HepG2 (cell line): Measurements from ENCODE around the gene RPL37. TPM values are rescaled to one million over a fixed set of nuclear protein-coding genes. Genes with fewer than 3 reads are reported as not detected.
A peak's percentile ranks its signal among the peaks of the same experiment; 100 is the strongest.

ENCODE experiments used
- ATAC-seq: fragments of 200-7000 bp; cut with Tn5 transposase; 3 replicates; pipeline ENCODE4 v1.9.1; 2020; ENCODE audit warnings: mild to moderate bottlenecking, moderate library complexity
- BruUV-seq: library from RNA; stranded (reverse); fragments of 400-500 nt; replicated peaks from 2 replicates; lab custom pipeline; 2021; lab: Mats Ljungman, UMichigan
- CTCF ChIA-PET: fragments of 300-600 bp; formaldehyde crosslinking; extraction: SDS; loops from one replicate; lab custom pipeline; 2021; ENCODE audit warnings: low total read pairs, inconsistent platforms, low intra/inter-chr PET ratio; lab: Yijun Ruan, JAX
- POLR2A ChIA-PET: fragments of 350-600 bp; sonication (Branson Sonifier 250); formaldehyde crosslinking; loops from one replicate; lab custom pipeline; 2020; ENCODE audit warnings: antibody characterized with exemption, inconsistent platforms; lab: Yijun Ruan, JAX
- DNase-seq: peaks from one replicate; pipeline ENCODE4 v3.0.0-alpha.2; 2015; ENCODE audit warnings: low spot score
- FAIRE-seq: peaks from 3 replicates; lab custom pipeline; 2011; peaks lifted over from hg19 to GRCh38; lab: Jason Lieb, UNC
- H2AFZ ChIP-seq: one replicate; pipeline ENCODE4 v1.6.1; 2011; ENCODE audit warnings: low read length, inconsistent platforms
- H3K27ac ChIP-seq: fragments of 300-600 bp; 3 replicates; pipeline ENCODE4 v1.8.0; 2011; ENCODE audit warnings: mixed run types, mild to moderate bottlenecking, mixed read lengths, low read length, inconsistent platforms; ENCODE audit not compliant: insufficient read depth; ENCODE audit errors: extremely low read length
- H3K27me3 ChIP-seq, 2 experiments: fragments of 200-600 bp in 1 of 2; 2 replicates in 1 of 2; 3 replicates in 1 of 2; pipeline versions ENCODE4 v1.6.0 to v1.8.0; 2011; ENCODE audit warnings: low read length in 2 of 2, mild to moderate bottlenecking in 2 of 2, moderate library complexity in 2 of 2, inconsistent platforms in 1 of 2; ENCODE audit not compliant: insufficient read depth in 2 of 2, control insufficient read depth in 1 of 2
- H3K36me3 ChIP-seq, 2 experiments: fragments of 200-600 bp in 1 of 2; replicated peaks in 1 of 2; 2 replicates in 1 of 2; 3 replicates in 1 of 2; pipeline versions ENCODE4 v1.5.1 to v1.8.0; 2011; ENCODE audit warnings: low read length in 2 of 2, inconsistent platforms in 1 of 2; ENCODE audit not compliant: insufficient read depth in 2 of 2, control insufficient read depth in 1 of 2
- H3K4me1 ChIP-seq: 2 replicates; pipeline ENCODE4 v1.5.1; 2012; ENCODE audit warnings: low read length, inconsistent platforms; ENCODE audit not compliant: insufficient read depth
- H3K4me2 ChIP-seq: 2 replicates; pipeline ENCODE4 v1.6.0; 2011; ENCODE audit warnings: low read depth, low read length, inconsistent platforms
- H3K4me3 ChIP-seq, 3 experiments: fragments of 200-600 bp in 1 of 3; sonication (generic), shearing (Covaris generic) in 1 of 3; replicated peaks in 1 of 3; 2 replicates each; pipeline ENCODE4 v1.5.1; 2011 to 2016; ENCODE audit warnings: low read length in 3 of 3, inconsistent platforms in 2 of 3, low read depth in 2 of 3, mild to moderate bottlenecking in 2 of 3, control low read depth in 1 of 3, mixed read lengths in 1 of 3; ENCODE audit not compliant: insufficient read depth in 1 of 3
- H3K79me2 ChIP-seq: one replicate; pipeline ENCODE4 v1.6.1; 2011; ENCODE audit warnings: low read length, inconsistent platforms; ENCODE audit not compliant: insufficient read depth
- H3K9ac ChIP-seq: 2 replicates; pipeline ENCODE4 v1.6.0; 2011; ENCODE audit warnings: mild to moderate bottlenecking, low read depth, low read length, inconsistent platforms; ENCODE audit not compliant: insufficient read depth
- H3K9me3 ChIP-seq: 2 replicates; pipeline ENCODE4 v1.5.1; 2012; ENCODE audit warnings: mild to moderate bottlenecking, low read length
- H4K20me1 ChIP-seq: 2 replicates; pipeline ENCODE4 v1.6.0; 2011; ENCODE audit warnings: inconsistent platforms, mild to moderate bottlenecking, low read length, moderate library complexity; ENCODE audit not compliant: insufficient read depth
- MBD4 ChIP-seq: IDR thresholded peaks from 2 replicates; pipeline ENCODE4 v1.6.1; 2012; ENCODE audit warnings: low read length, inconsistent platforms, borderline replicate concordance
- MBNL3 ChIP-seq: fragments of 250-450 bp; sonication (Bioruptor Pico); conservative IDR thresholded peaks from 2 replicates; pipeline ENCODE4 v1.8.0; 2022; ENCODE audit warnings: mild to moderate bottlenecking, inconsistent platforms
- PAWR ChIP-seq: sonication (generic); formaldehyde crosslinking; IDR thresholded peaks from 2 replicates; pipeline ENCODE4 v1.4.0; 2020; ENCODE audit warnings: missing genetic modification reagents, mild to moderate bottlenecking, borderline replicate concordance
- PAX8 ChIP-seq: sonication (generic); formaldehyde crosslinking; IDR thresholded peaks from 2 replicates; pipeline ENCODE4 v1.8.0; 2022; ENCODE audit warnings: mild to moderate bottlenecking, missing genetic modification reagents, borderline replicate concordance
- SMC3 ChIP-seq: IDR thresholded peaks from 2 replicates; pipeline ENCODE4 v1.6.1; 2011; ENCODE audit warnings: low read length, improper control_type of control experiment
- SMYD3 ChIP-seq: sonication (generic); formaldehyde crosslinking; IDR thresholded peaks from 2 replicates; pipeline ENCODE4 v1.8.1; 2023; ENCODE audit warnings: mild to moderate bottlenecking, missing genetic modification reagents
- XRCC5 ChIP-seq: fragments of 200-400 bp; formaldehyde crosslinking; optimal IDR thresholded peaks from 2 replicates; pipeline ENCODE3; 2017; ENCODE audit warnings: mild to moderate bottlenecking, low read length
- ZBTB21 ChIP-seq: sonication (generic); formaldehyde crosslinking; IDR thresholded peaks from 2 replicates; pipeline ENCODE4 v1.4.0; 2020; ENCODE audit warnings: missing genetic modification reagents
- ZMYM2 ChIP-seq: sonication (generic); formaldehyde crosslinking; IDR thresholded peaks from 2 replicates; pipeline ENCODE4 v1.8.0; 2022; ENCODE audit warnings: mild to moderate bottlenecking, missing genetic modification reagents
- ZNF180 ChIP-seq: sonication (generic); formaldehyde crosslinking; IDR thresholded peaks from 2 replicates; pipeline ENCODE4 v1.4.0; 2020; ENCODE audit warnings: low read depth, missing genetic modification reagents, borderline replicate concordance
- ZNF253 ChIP-seq: sonication (generic); formaldehyde crosslinking; IDR thresholded peaks from 2 replicates; pipeline ENCODE4 v1.8.0; 2022; ENCODE audit warnings: mild to moderate bottlenecking, missing genetic modification reagents, borderline replicate concordance
- ZNF761 ChIP-seq: sonication (generic); formaldehyde crosslinking; conservative IDR thresholded peaks from 2 replicates; pipeline ENCODE4 v1.4.0; 2020; ENCODE audit warnings: mild to moderate bottlenecking, missing genetic modification reagents
- WGBS: methylation state at CpG from one replicate; pipeline ENCODE4 v1.1.6; 2017; ENCODE audit warnings: low lambda C conversion rate; 5-methylcytosine and 5-hydroxymethylcytosine counted together
- in situ Hi-C: cut with HindIII; loops from 2 replicates; pipeline ENCODE4 v1.10.0; 2017; ENCODE audit warnings: low pct_unique_long_range_greater_than_20kb; ENCODE audit not compliant: extremely low pct_ligation_motif_present
- intact Hi-C: fragments of 100-400 bp; cut with micrococcal nuclease; formaldehyde crosslinking; loops from one replicate; pipeline ENCODE4 v1.10.0; 2022; ENCODE audit not compliant: unreplicated experiment
- polyA plus RNA-seq, 8 experiments: library from polyadenylated mRNA; depleted of rRNA in 3 of 8; stranded (reverse) in 7 of 8; unstranded in 1 of 8; fragments of >200 nt; fragmentation: Illumina TruSeq in 4 of 8; extraction: Trizol in 4 of 8; gene quantifications; 2 replicates each; pipeline versions ENCODE4 v1.2.1 to v1.2.3, GENCODE V29; 2011 to 2016; ENCODE audit warnings: low read depth in 4 of 8, missing spikeins in 1 of 8, mixed read lengths in 1 of 8; ENCODE audit not compliant: insufficient read depth in 1 of 8
- total RNA-seq, 5 experiments: library from RNA; depleted of rRNA; stranded (reverse); fragments of >200 nt; fragmentation: Illumina TruSeq; extraction: Trizol; gene quantifications; 2 replicates each; pipeline ENCODE4 v1.2.3, GENCODE V29; 2016; ENCODE audit warnings: low read depth in 1 of 5
- TF ChIP-seq, protein P1 (sequence below): sonication (generic); formaldehyde crosslinking; IDR thresholded peaks from 2 replicates; pipeline ENCODE4 v1.5.0; 2020; ENCODE audit warnings: mild to moderate bottlenecking, missing genetic modification reagents, moderate library complexity
- TF ChIP-seq, protein P2 (sequence below): IDR thresholded peaks from 2 replicates; pipeline ENCODE4 v1.6.1; 2016; ENCODE audit warnings: low read depth

Gene RPL37
- total and polyA plus RNA-seq, 2 of the 13 experiments (the other 11 are each of a cell fraction or from before 2014, with no cell fraction given), result 1,981 to 3,367 TPM

DNA sequence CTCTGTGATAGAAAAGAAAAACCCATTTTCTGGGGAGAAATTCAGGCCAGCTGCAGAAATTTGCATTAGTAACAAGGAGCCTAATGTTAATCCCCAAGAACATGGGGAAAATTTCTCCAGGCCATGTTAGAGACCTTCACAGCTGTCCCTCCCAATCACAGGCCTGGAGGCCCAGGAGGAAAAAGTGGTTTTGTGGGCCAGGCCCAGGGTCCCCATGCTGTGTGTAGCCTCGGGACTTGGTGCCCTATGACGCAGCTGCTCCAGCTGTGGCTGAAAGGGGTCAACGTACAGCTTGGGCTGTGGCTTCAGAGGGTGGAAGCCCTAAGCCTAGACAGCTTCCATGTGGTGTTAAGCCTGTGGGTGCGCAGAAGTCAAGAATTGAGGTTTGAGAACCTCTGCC lies 47.3 kb upstream of the RPL37 start:
- in situ Hi-C loops (no loop called here), intact Hi-C loops (no loop called here)
- ChIA-PET CTCF (no interaction called here), POLR2A (no interaction called here)
- H3K27ac ChIP-seq, result no peak overlapping the region
- no TSS peak for BruUV-seq
- no peak for TF ChIP-seq ZNF761 (CRISPR knock-in tag)
- TF ChIP-seq SMYD3 (CRISPR knock-in tag), result no peak
- TF ChIP-seq ZMYM2 (CRISPR knock-in tag), result no peak
- TF ChIP-seq ZNF180 (CRISPR knock-in tag), result no peak
- H2AFZ ChIP-seq, result no peak overlapping the region
- H3K4me3 ChIP-seq, result no peak overlapping the region
- H3K4me1 ChIP-seq, result peaks cover 11% of the 10 kb centered on the region
- FAIRE-seq (no peak), DNase-seq (no peak), ATAC-seq (no peak)
- 26% methylated on average over 4 of the region's 4 CpGs for WGBS
- H3K27me3 ChIP-seq, result no peaks in the 10 kb centered on the region
- no peak overlapping the region for H3K4me2 ChIP-seq
- peaks cover 10% of the 10 kb centered on the region; the same call in 1 of the 2 replicates for H3K9me3 ChIP-seq
- H4K20me1 ChIP-seq, result no peaks in the 10 kb centered on the region
- no peaks in the 10 kb centered on the region for H3K36me3 ChIP-seq
- no peaks in the 10 kb centered on the region for H3K79me2 ChIP-seq
- H3K9ac ChIP-seq, result no peak overlapping the region

DNA sequence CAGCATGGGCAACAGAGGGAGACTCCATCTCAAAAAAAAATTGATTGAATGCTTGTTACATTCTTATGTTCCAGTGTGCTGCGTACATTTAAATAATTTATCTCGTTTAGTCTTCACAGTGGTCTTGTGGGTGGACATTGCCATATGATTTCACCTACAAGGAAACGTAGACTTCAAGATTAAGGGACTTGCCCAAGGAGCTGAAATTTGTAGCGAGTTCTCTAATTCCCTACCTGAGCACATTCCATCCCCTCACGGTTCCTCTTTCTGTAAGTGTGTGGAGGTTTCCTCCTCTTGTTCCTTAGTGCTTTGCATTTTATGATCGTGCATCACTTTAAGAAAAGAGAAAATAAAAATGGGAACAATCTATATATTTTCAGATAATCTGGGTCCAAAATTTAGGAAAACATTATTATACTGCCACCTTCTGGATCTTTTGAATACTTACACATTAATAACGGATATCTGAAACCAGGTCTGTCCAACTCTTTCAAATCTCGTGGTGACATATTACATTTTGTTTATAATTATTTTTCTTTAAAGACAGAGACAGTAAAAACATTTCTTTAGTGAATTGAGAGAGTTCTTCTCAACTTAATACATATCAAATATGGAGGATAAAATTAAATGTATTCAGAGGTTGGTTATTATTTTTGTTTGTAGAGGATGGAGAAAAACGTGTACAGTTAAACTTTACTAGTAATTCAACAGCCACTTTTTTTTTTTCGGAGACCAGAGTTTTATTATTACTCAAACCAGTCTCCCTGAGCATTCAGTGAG lies 44.3 kb upstream of the RPL37 start:
- Histone ChIP-seq H3K27ac (no peak overlapping the region), H4K20me1 (no peaks in the 10 kb centered on the region), H3K36me3 (no peaks in the 10 kb centered on the region), H3K27me3 (no peaks in the 10 kb centered on the region), H3K4me1 (peaks cover 15% of the 10 kb centered on the region), H3K9me3 (peaks cover 10% of the 10 kb centered on the region; the same call in 1 of the 2 replicates), H3K4me3 (no peak overlapping the region), H3K9ac (no peak overlapping the region), H3K4me2 (no peak overlapping the region), H3K79me2 (no peaks in the 10 kb centered on the region), H2AFZ (no peak overlapping the region)
- 16% methylated on average over 10 of the region's 10 CpGs for WGBS
- intact Hi-C loops (loop anchor here (2.0 to 5.0 kb wide), 2 partner anchors 45 to 932 kb away; partner anchors contain the start of gene RPL37), in situ Hi-C loops (loop anchor here (5.0 kb wide), 1 partner anchor 122 kb away; the partner anchor contains the start of gene TTC33)
- ATAC-seq (peak; percentile 33; the same call in 1 of the 3 replicates), FAIRE-seq (peak; percentile 56), DNase-seq (peak; percentile 10)
- no TSS peak for BruUV-seq
- CTCF ChIA-PET, result interaction anchor here (1.1 kb wide), 1 partner anchor 1163 kb away, joined by 3 read pairs; no protein-coding TSS in a partner anchor
- POLR2A ChIA-PET, result no interaction called here
- TF ChIP-seq, protein P1, sequence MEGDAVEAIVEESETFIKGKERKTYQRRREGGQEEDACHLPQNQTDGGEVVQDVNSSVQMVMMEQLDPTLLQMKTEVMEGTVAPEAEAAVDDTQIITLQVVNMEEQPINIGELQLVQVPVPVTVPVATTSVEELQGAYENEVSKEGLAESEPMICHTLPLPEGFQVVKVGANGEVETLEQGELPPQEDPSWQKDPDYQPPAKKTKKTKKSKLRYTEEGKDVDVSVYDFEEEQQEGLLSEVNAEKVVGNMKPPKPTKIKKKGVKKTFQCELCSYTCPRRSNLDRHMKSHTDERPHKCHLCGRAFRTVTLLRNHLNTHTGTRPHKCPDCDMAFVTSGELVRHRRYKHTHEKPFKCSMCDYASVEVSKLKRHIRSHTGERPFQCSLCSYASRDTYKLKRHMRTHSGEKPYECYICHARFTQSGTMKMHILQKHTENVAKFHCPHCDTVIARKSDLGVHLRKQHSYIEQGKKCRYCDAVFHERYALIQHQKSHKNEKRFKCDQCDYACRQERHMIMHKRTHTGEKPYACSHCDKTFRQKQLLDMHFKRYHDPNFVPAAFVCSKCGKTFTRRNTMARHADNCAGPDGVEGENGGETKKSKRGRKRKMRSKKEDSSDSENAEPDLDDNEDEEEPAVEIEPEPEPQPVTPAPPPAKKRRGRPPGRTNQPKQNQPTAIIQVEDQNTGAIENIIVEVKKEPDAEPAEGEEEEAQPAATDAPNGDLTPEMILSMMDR (CRISPR knock-in tag), result peak; percentile 51
- TF ChIP-seq PAWR (CRISPR knock-in tag), result no peak
- TF ChIP-seq MBD4, result no peak
- no peak for TF ChIP-seq ZNF253
- TF ChIP-seq, protein P2, sequence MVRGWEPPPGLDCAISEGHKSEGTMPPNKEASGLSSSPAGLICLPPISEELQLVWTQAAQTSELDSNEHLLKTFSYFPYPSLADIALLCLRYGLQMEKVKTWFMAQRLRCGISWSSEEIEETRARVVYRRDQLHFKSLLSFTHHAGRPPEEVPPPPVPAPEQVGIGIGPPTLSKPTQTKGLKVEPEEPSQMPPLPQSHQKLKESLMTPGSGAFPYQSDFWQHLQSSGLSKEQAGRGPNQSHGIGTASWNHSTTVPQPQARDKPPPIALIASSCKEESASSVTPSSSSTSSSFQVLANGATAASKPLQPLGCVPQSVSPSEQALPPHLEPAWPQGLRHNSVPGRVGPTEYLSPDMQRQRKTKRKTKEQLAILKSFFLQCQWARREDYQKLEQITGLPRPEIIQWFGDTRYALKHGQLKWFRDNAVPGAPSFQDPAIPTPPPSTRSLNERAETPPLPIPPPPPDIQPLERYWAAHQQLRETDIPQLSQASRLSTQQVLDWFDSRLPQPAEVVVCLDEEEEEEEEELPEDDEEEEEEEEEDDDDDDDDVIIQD (CRISPR knock-in tag), result no peak
- TF ChIP-seq XRCC5, result no peak
- TF ChIP-seq MBNL3 (CRISPR knock-in tag), result no peak
- TF ChIP-seq SMC3, result peak; percentile 29; the same call in 1 of the 2 replicates
- no peak for TF ChIP-seq ZBTB21 (CRISPR knock-in tag)
- TF ChIP-seq PAX8 (CRISPR knock-in tag), result no peak
